NCI-H2227 (cell line): Measurements from ENCODE around the gene NEDD9.

Experiments
- DNase-seq: peaks from one replicate; lab custom pipeline; 2025; ENCODE audit not compliant: unreplicated experiment; lab: John Stamatoyannopoulos, UW

NEDD9 gene

GRCh38 chr6:11236076-11236750, 3.7 kb upstream of the NEDD9 start:
- DNase-seq: peak; percentile 9

- DNase-seq: no peak
Observed at GRCh38 chr6:11235062-11235461, 2.6 kb upstream of the NEDD9 start.

GRCh38 chr6:11233673-11234573, 1.5 kb upstream of the NEDD9 start:
- no peak for DNase-seq

GRCh38 chr6:11232770-11233626, 530 bp upstream of the NEDD9 start:
- peak; percentile 39 for DNase-seq

GRCh38 chr6:11231564-11232192, 790 bp downstream of the NEDD9 start:
- no peak for DNase-seq

GRCh38 chr6:11231108-11231463, 1.4 kb downstream of the NEDD9 start:
- no peak for DNase-seq

GRCh38 chr6:11230158-11231107, 2.0 kb downstream of the NEDD9 start:
- DNase-seq: no peak

- no peak for DNase-seq
Observed at GRCh38 chr6:11229655-11230046, 2.8 kb downstream of the NEDD9 start.

- no peak for DNase-seq
Observed at GRCh38 chr6:11228935-11229654, 3.4 kb downstream of the NEDD9 start.

- no peak for DNase-seq
Observed at GRCh38 chr6:11227698-11228097, 4.8 kb downstream of the NEDD9 start.

- no peak for DNase-seq
Observed at GRCh38 chr6:11226005-11226404, 6.5 kb downstream of the NEDD9 start.

GRCh38 chr6:11224966-11225463, 7.5 kb downstream of the NEDD9 start:
- DNase-seq: no peak

GRCh38 chr6:11224252-11224965, 8.1 kb downstream of the NEDD9 start:
- DNase-seq: no peak

- no peak for DNase-seq
Observed at GRCh38 chr6:11223286-11223864, 9.1 kb downstream of the NEDD9 start.

- DNase-seq: no peak
Observed at GRCh38 chr6:11222385-11223277, 9.8 kb downstream of the NEDD9 start.

- DNase-seq: no peak
Observed at GRCh38 chr6:11221623-11222384, 10.7 kb downstream of the NEDD9 start.
